ENCODE results near the gene MEIS2.

Gene MEIS2

GRCh38 chr15:36863570-36863969 lies 236.8 kb downstream of the MEIS2 start:
- no peak for DNase-seq

GRCh38 chr15:36860792-36861191 lies 239.6 kb downstream of the MEIS2 start:
- DNase-seq: no peak

- DNase-seq: no peak
These were observed 241.9 kb downstream of the MEIS2 start for GRCh38 chr15:36858423-36858822.

- no peak for DNase-seq
These were observed 243.9 kb downstream of the MEIS2 start for GRCh38 chr15:36856339-36856973.

GRCh38 chr15:36850864-36851263 lies 249.5 kb downstream of the MEIS2 start:
- DNase-seq: no peak

- DNase-seq: no peak
These were observed 255.1 kb downstream of the MEIS2 start for GRCh38 chr15:36845270-36845669.

GRCh38 chr15:36844534-36844998 lies 255.8 kb downstream of the MEIS2 start:
- DNase-seq: no peak

GRCh38 chr15:36843822-36844221 lies 256.5 kb downstream of the MEIS2 start:
- DNase-seq: no peak

GRCh38 chr15:36841193-36841592 lies 259.2 kb downstream of the MEIS2 start:
- DNase-seq: no peak

Data from NCI-H526 treated with DMSO at 0.1 percent for 48 hours (cell line).